Measurements from ENCODE around the gene RTN4RL1. TPM values are rescaled to one million over a fixed set of nuclear protein-coding genes. Genes with fewer than 3 reads are reported as not detected.

Gene RTN4RL1
- total RNA-seq, 1 donor from 2014 or later: not detected

GRCh38 chr17:2060681-2061440, 35.7 kb upstream of the RTN4RL1 start:
- H3K36me3 Mint-ChIP-seq (ENCODE audit: low read depth): peaks cover 29% of the 10 kb centered on the region
- no peaks in the 10 kb centered on the region for H3K27me3 Mint-ChIP-seq
- H3K9me3 Mint-ChIP-seq: no peaks in the 10 kb centered on the region
- peaks cover 49% of the 10 kb centered on the region for H3K4me1 Mint-ChIP-seq
- ATAC-seq (ENCODE audit: low read depth): no peak
- DNase-seq: no peak
- H3K27ac Mint-ChIP-seq: peak overlapping the region; percentile 35
- TF ChIP-seq CTCF (IDR thresholded peaks at IDR 0.05): no peak
- POLR2A ChIA-PET: interaction anchor here (0.6 to 24.5 kb wide), 3 partner anchors 9 to 224 kb away, joined by 3 to 449 read pairs (median 4); no protein-coding TSS in a partner anchor
- intact Hi-C loops (cut with micrococcal nuclease): no loop called here
- no peak overlapping the region for H3K4me3 Mint-ChIP-seq
- CTCF ChIA-PET: interaction anchor here (7.0 to 8.6 kb wide), 3 partner anchors 28 to 184 kb away, joined by 89 to 228 read pairs (median 98); no protein-coding TSS in a partner anchor

GRCh38 chr17:2060385-2060658, 35.2 kb upstream of the RTN4RL1 start:
- Mint-ChIP-seq H3K4me3 (no peak overlapping the region), H3K27me3 (no peaks in the 10 kb centered on the region), H3K9me3 (no peaks in the 10 kb centered on the region), H3K4me1 (peaks cover 43% of the 10 kb centered on the region), H3K27ac (peak overlapping the region; percentile 35), H3K36me3 (ENCODE audit: low read depth) (peaks cover 25% of the 10 kb centered on the region)
- DNase-seq (no peak), ATAC-seq (ENCODE audit: low read depth) (no peak)
- POLR2A ChIA-PET: interaction anchor here (0.6 to 24.5 kb wide), 4 partner anchors 10 to 224 kb away, joined by 3 to 449 read pairs (median 4); no protein-coding TSS in a partner anchor
- TF ChIP-seq CTCF (IDR thresholded peaks at IDR 0.05): no peak
- intact Hi-C loops (cut with micrococcal nuclease): no loop called here
- CTCF ChIA-PET: interaction anchor here (7.0 to 8.6 kb wide), 3 partner anchors 28 to 185 kb away, joined by 89 to 228 read pairs (median 98); no protein-coding TSS in a partner anchor

GRCh38 chr17:2059547-2060384, 34.6 kb upstream of the RTN4RL1 start:
- no peak for TF ChIP-seq CTCF (IDR thresholded peaks at IDR 0.05)
- Mint-ChIP-seq H3K9me3 (no peaks in the 10 kb centered on the region), H3K4me1 (peaks cover 39% of the 10 kb centered on the region), H3K27ac (peak overlapping the region; percentile 35), H3K27me3 (no peaks in the 10 kb centered on the region), H3K36me3 (ENCODE audit: low read depth) (peaks cover 23% of the 10 kb centered on the region), H3K4me3 (peak overlapping the region; percentile 69)
- POLR2A ChIA-PET: interaction anchor here (0.6 to 24.5 kb wide), 10 partner anchors 10 to 344 kb away, joined by 3 to 449 read pairs (median 4); no protein-coding TSS in a partner anchor
- intact Hi-C loops (cut with micrococcal nuclease): loop anchor here (1.0 to 5.0 kb wide), 3 partner anchors 11 to 43 kb away; no protein-coding TSS in a partner anchor
- CTCF ChIA-PET: interaction anchor here (1.0 to 8.6 kb wide), 8 partner anchors 8 to 185 kb away, joined by 3 to 228 read pairs (median 20); no protein-coding TSS in a partner anchor
- ATAC-seq (ENCODE audit: low read depth) (no peak), DNase-seq (no peak)

- ATAC-seq (ENCODE audit: low read depth): peak; percentile 29
- peak overlapping the region; percentile 69 for H3K4me3 Mint-ChIP-seq
- DNase-seq: peak; percentile 74
- ChIA-PET POLR2A (interaction anchor here (0.6 to 24.5 kb wide), 14 partner anchors 10 to 343 kb away, joined by 3 to 449 read pairs (median 4); no protein-coding TSS in a partner anchor), CTCF (interaction anchor here (0.6 to 8.6 kb wide), 22 partner anchors 8 to 223 kb away, joined by 3 to 228 read pairs (median 5); no protein-coding TSS in a partner anchor)
- H3K27ac Mint-ChIP-seq: no peak overlapping the region
- intact Hi-C loops (cut with micrococcal nuclease): loop anchor here (1.0 to 5.0 kb wide), 3 partner anchors 11 to 43 kb away; no protein-coding TSS in a partner anchor
- no peaks in the 10 kb centered on the region for H3K27me3 Mint-ChIP-seq
- peaks cover 38% of the 10 kb centered on the region for H3K4me1 Mint-ChIP-seq
- H3K36me3 Mint-ChIP-seq (ENCODE audit: low read depth): peaks cover 19% of the 10 kb centered on the region
- no peaks in the 10 kb centered on the region for H3K9me3 Mint-ChIP-seq
- TF ChIP-seq CTCF (IDR thresholded peaks at IDR 0.05): peak; percentile 49
These were observed 33.7 kb upstream of the RTN4RL1 start for GRCh38 chr17:2058586-2059546.

All from activated B cell treated with CpG ODN at 0.5 μM for 24 hours (primary cell).